HepG2 (cell line): ENCODE data around the gene STMN3. TPM values are rescaled to one million over a fixed set of nuclear protein-coding genes. Genes with fewer than 3 reads are reported as not detected.

Source experiments
- ATF7 ChIP-seq, 2 experiments: fragments of 450-650 bp in 1 of 2; sonication (generic) in 1 of 2; formaldehyde crosslinking in 1 of 2; IDR thresholded peaks; 2 replicates each; pipeline versions ENCODE4 v1.4.0 to v1.6.1; 2016 to 2020; ENCODE audit warnings: antibody characterized with exemption in 1 of 2, mild to moderate bottlenecking in 1 of 2, missing genetic modification reagents in 1 of 2
- CEBPB ChIP-seq: IDR thresholded peaks from 2 replicates; pipeline ENCODE4 v1.6.1; 2011; ENCODE audit warnings: low read depth, low read length, improper control_type of control experiment, borderline replicate concordance
- CREM ChIP-seq, 2 experiments: sonication (generic) in 1 of 2; formaldehyde crosslinking in 1 of 2; IDR thresholded peaks; 2 replicates each; pipeline versions ENCODE4 v1.4.0 to v1.6.1; 2016 to 2020; ENCODE audit warnings: antibody characterized with exemption in 1 of 2, mild to moderate bottlenecking in 1 of 2, missing genetic modification reagents in 1 of 2
- ELF1 ChIP-seq: sonication (generic); formaldehyde crosslinking; IDR thresholded peaks from 2 replicates; pipeline ENCODE4 v1.4.0; 2020; ENCODE audit warnings: missing genetic modification reagents
- ELF3 ChIP-seq: IDR thresholded peaks from 2 replicates; pipeline ENCODE4 v1.6.1; 2016; ENCODE audit warnings: missing genetic modification reagents, missing compliant biosample characterization
- FOXK2 ChIP-seq: fragments of 450-650 bp; IDR thresholded peaks from 2 replicates; pipeline ENCODE4 v1.6.1; 2016
- GABPA ChIP-seq, 2 experiments: IDR thresholded peaks; 2 replicates each; pipeline ENCODE4 v1.6.1; 2011 to 2016; ENCODE audit warnings: low read depth in 2 of 2, low read length in 1 of 2, missing biosample characterization in 1 of 2, missing genetic modification characterization in 1 of 2
- GATA4 ChIP-seq: sonication (generic); IDR thresholded peaks from 2 replicates; pipeline ENCODE4 v1.6.1; 2016; ENCODE audit warnings: antibody characterized with exemption, low read depth, borderline replicate concordance
- GFI1 ChIP-seq: sonication (generic); formaldehyde crosslinking; IDR thresholded peaks from 2 replicates; pipeline ENCODE4 v1.5.0; 2020; ENCODE audit warnings: missing genetic modification reagents, mild to moderate bottlenecking, borderline replicate concordance
- HNRNPLL ChIP-seq: fragments of 200-400 bp; formaldehyde crosslinking; IDR thresholded peaks from 2 replicates; pipeline ENCODE4 v1.6.1; 2017; ENCODE audit warnings: mild to moderate bottlenecking, low read depth, low read length; ENCODE audit not compliant: poor library complexity, severe bottlenecking
- ISL2 ChIP-seq: sonication (generic); formaldehyde crosslinking; IDR thresholded peaks from 2 replicates; pipeline ENCODE4 v1.5.0; 2020; ENCODE audit warnings: missing genetic modification reagents
- KDM2A ChIP-seq: sonication (generic); formaldehyde crosslinking; IDR thresholded peaks from 2 replicates; pipeline ENCODE4 v1.4.0; 2020; ENCODE audit warnings: low read depth, missing genetic modification reagents, borderline replicate concordance
- MLLT10 ChIP-seq: sonication (generic); formaldehyde crosslinking; IDR thresholded peaks from 2 replicates; pipeline ENCODE4 v1.4.0; 2020; ENCODE audit warnings: missing genetic modification reagents
- MXD3 ChIP-seq: IDR thresholded peaks from 2 replicates; pipeline ENCODE4 v1.6.1; 2016; ENCODE audit warnings: mild to moderate bottlenecking, missing biosample characterization, missing genetic modification reagents
- NFE2L2 ChIP-seq: fragments of 150-350 bp; IDR thresholded peaks from 2 replicates; pipeline ENCODE4 v1.6.1; 2014; ENCODE audit warnings: low read length
- PCBP2 ChIP-seq: fragments of 200-400 bp; formaldehyde crosslinking; optimal IDR thresholded peaks from 2 replicates; pipeline ENCODE3; 2018; ENCODE audit warnings: low read length, low read depth; ENCODE audit not compliant: poor library complexity, severe bottlenecking
- RXRB ChIP-seq: IDR thresholded peaks from 2 replicates; pipeline ENCODE4 v1.6.1; 2016; ENCODE audit warnings: borderline replicate concordance, missing genetic modification reagents, missing compliant biosample characterization
- SIX1 ChIP-seq: sonication (generic); formaldehyde crosslinking; IDR thresholded peaks from 2 replicates; pipeline ENCODE4 v1.4.0; 2020; ENCODE audit warnings: missing genetic modification reagents, borderline replicate concordance
- SP1 ChIP-seq, 2 experiments: fragments of 450-650 bp in 1 of 2; sonication (generic) in 1 of 2; formaldehyde crosslinking in 1 of 2; IDR thresholded peaks; 2 replicates each; pipeline versions ENCODE4 v1.4.0 to v1.6.1; 2016 to 2020; ENCODE audit warnings: missing genetic modification reagents in 1 of 2
- STAT6 ChIP-seq: sonication (generic); formaldehyde crosslinking; IDR thresholded peaks from 2 replicates; pipeline ENCODE4 v1.4.0; 2020; ENCODE audit warnings: missing genetic modification reagents, mild to moderate bottlenecking, borderline replicate concordance
- THAP7 ChIP-seq: sonication (generic); formaldehyde crosslinking; IDR thresholded peaks from 2 replicates; pipeline ENCODE4 v1.8.1; 2023; ENCODE audit warnings: mild to moderate bottlenecking, missing genetic modification reagents
- TMF1 ChIP-seq: sonication (generic); formaldehyde crosslinking; IDR thresholded peaks from 2 replicates; pipeline ENCODE4 v1.8.1; 2022; ENCODE audit warnings: low read depth, missing genetic modification reagents
- ZBTB26 ChIP-seq: IDR thresholded peaks from 2 replicates; pipeline ENCODE4 v1.6.1; 2016; ENCODE audit warnings: missing compliant biosample characterization, missing genetic modification reagents, borderline replicate concordance
- ZKSCAN1 ChIP-seq: fragments of 150-350 bp; IDR thresholded peaks from 2 replicates; pipeline ENCODE4 v1.6.1; 2014; ENCODE audit warnings: low read length
- polyA plus RNA-seq, 8 experiments: library from polyadenylated mRNA; depleted of rRNA in 3 of 8; stranded (reverse) in 7 of 8; unstranded in 1 of 8; fragments of >200 nt; fragmentation: Illumina TruSeq in 4 of 8; extraction: Trizol in 4 of 8; gene quantifications; 2 replicates each; pipeline versions ENCODE4 v1.2.1 to v1.2.3, GENCODE V29; 2011 to 2016; ENCODE audit warnings: low read depth in 4 of 8, missing spikeins in 1 of 8, mixed read lengths in 1 of 8; ENCODE audit not compliant: insufficient read depth in 1 of 8
- total RNA-seq, 5 experiments: library from RNA; depleted of rRNA; stranded (reverse); fragments of >200 nt; fragmentation: Illumina TruSeq; extraction: Trizol; gene quantifications; 2 replicates each; pipeline ENCODE4 v1.2.3, GENCODE V29; 2016; ENCODE audit warnings: low read depth in 1 of 5

Gene STMN3
- total and polyA plus RNA-seq, 2 of the 13 experiments (the other 11 are each of a cell fraction or from before 2014, with no cell fraction given), result 21.0 to 48.3 TPM

GRCh38 chr20:63657937-63658748 lies 4.9 kb upstream of the STMN3 start, which contains the start of gene RTEL1 (continued):
- no peak; the same call in 1 of the 2 replicates for TF ChIP-seq STAT6 (CRISPR knock-in tag)
- no peak; the same call in 1 of the 2 replicates for TF ChIP-seq GATA4
- no peak for TF ChIP-seq SP1 (IDR thresholded peaks at IDR 0.05)
- TF ChIP-seq SP1 (CRISPR knock-in tag; IDR thresholded peaks at IDR 0.05), result peak; percentile 95
- TF ChIP-seq ISL2, result peak; percentile 87
- peak; percentile 66; the same call in 1 of the 2 replicates for TF ChIP-seq RXRB
- peak; percentile 95 for TF ChIP-seq HNRNPLL
- peak; percentile 88 for TF ChIP-seq ZBTB26 (CRISPR knock-in tag)
- TF ChIP-seq ZKSCAN1, result peak; percentile 48; the same call in 1 of the 2 replicates
- TF ChIP-seq ELF3, result peak; percentile 78
- no peak; the same call in 1 of the 2 replicates for TF ChIP-seq NFE2L2
- TF ChIP-seq KDM2A (CRISPR knock-in tag), result peak; percentile 98
- TF ChIP-seq TMF1, result peak; percentile 71
- peak; percentile 95 for TF ChIP-seq MXD3
- TF ChIP-seq CEBPB, result no peak
- peak; percentile 89 for TF ChIP-seq ELF1
- TF ChIP-seq THAP7 (CRISPR knock-in tag), result no peak
- no peak for TF ChIP-seq PCBP2
- no peak for TF ChIP-seq FOXK2
- peak; percentile 85 for TF ChIP-seq GFI1 (CRISPR knock-in tag)
- no peak for TF ChIP-seq MLLT10 (CRISPR knock-in tag)
- TF ChIP-seq ATF7 (IDR thresholded peaks at IDR 0.05), result no peak
- TF ChIP-seq ATF7 (CRISPR knock-in tag; IDR thresholded peaks at IDR 0.05), result 0 out of 2 replicates have a peak, but pooled peaks have one; percentile 20
- peak; percentile 75; the same call in 1 of the 2 replicates for TF ChIP-seq SIX1
- TF ChIP-seq CREM (IDR thresholded peaks at IDR 0.05), result peak; percentile 98
- TF ChIP-seq CREM (CRISPR knock-in tag; IDR thresholded peaks at IDR 0.05), result no peak
- TF ChIP-seq GABPA (IDR thresholded peaks at IDR 0.05; ENCODE audit: low read depth, low read length), result peak; percentile 91
- TF ChIP-seq GABPA (CRISPR knock-in tag; IDR thresholded peaks at IDR 0.05; ENCODE audit: low read depth), result peak; percentile 99
